Activated CD4-positive, CD25-positive, alpha-beta regulatory T cell treated with anti-CD3 and anti-CD28 coated beads, Interleukin-2, amount 50 U/mL, for 16 hours (primary cell): ENCODE measurements around the gene ANKRD40.

Experiments
- DNase-seq: peaks from one replicate; pipeline ENCODE4 v3.0.0-alpha.2; 2020; ENCODE audit warnings: low read depth, low spot score

Gene ANKRD40

GRCh38 chr17:50668838-50669581 lies 38.7 kb downstream of the ANKRD40 start:
- DNase-seq, result no peak

GRCh38 chr17:50668025-50668837 lies 39.5 kb downstream of the ANKRD40 start:
- DNase-seq, result no peak

GRCh38 chr17:50667259-50668024 lies 40.3 kb downstream of the ANKRD40 start:
- no peak for DNase-seq

- no peak for DNase-seq
Observed at GRCh38 chr17:50666316-50666715, 41.4 kb downstream of the ANKRD40 start.

GRCh38 chr17:50665838-50666237 lies 41.9 kb downstream of the ANKRD40 start:
- no peak for DNase-seq

GRCh38 chr17:50664788-50665458 lies 42.8 kb downstream of the ANKRD40 start:
- DNase-seq, result no peak

- DNase-seq, result no peak
Observed at GRCh38 chr17:50663812-50664374, 43.8 kb downstream of the ANKRD40 start.

GRCh38 chr17:50662632-50663225 lies 45.0 kb downstream of the ANKRD40 start:
- no peak for DNase-seq

GRCh38 chr17:50661795-50662391 lies 45.8 kb downstream of the ANKRD40 start:
- no peak for DNase-seq

- DNase-seq, result no peak
Observed at GRCh38 chr17:50661348-50661747, 46.4 kb downstream of the ANKRD40 start.

GRCh38 chr17:50660887-50661345 lies 46.8 kb downstream of the ANKRD40 start:
- DNase-seq, result no peak

GRCh38 chr17:50660042-50660886 lies 47.5 kb downstream of the ANKRD40 start:
- no peak for DNase-seq

GRCh38 chr17:50659179-50659578 lies 48.5 kb downstream of the ANKRD40 start:
- DNase-seq, result no peak

GRCh38 chr17:50658616-50659015 lies 49.1 kb downstream of the ANKRD40 start:
- no peak for DNase-seq

- DNase-seq, result no peak
Observed at GRCh38 chr17:50657627-50658026, 50.1 kb downstream of the ANKRD40 start.

GRCh38 chr17:50657054-50657453 lies 50.7 kb downstream of the ANKRD40 start:
- no peak for DNase-seq

- DNase-seq, result no peak
Observed at GRCh38 chr17:50656509-50656908, 51.2 kb downstream of the ANKRD40 start.

GRCh38 chr17:50653738-50654137 lies 54.0 kb downstream of the ANKRD40 start:
- no peak for DNase-seq

- DNase-seq, result no peak
Observed at GRCh38 chr17:50651661-50652060, 56.1 kb downstream of the ANKRD40 start.
